Mesendoderm (in vitro differentiated cells): Measurements from ENCODE around the gene COPS8.

Experiments
- DNase-seq: peaks from one replicate; pipeline ENCODE4 v3.0.0; 2013
- H2AK5ac ChIP-seq: 2 replicates; pipeline ENCODE4 v1.6.1; 2013; ENCODE audit warnings: low read length, inconsistent platforms
- H2BK120ac ChIP-seq: 2 replicates; pipeline ENCODE4 v1.6.1; 2013; ENCODE audit warnings: low read depth, mild to moderate bottlenecking, low read length, moderate library complexity, mixed read lengths
- H2BK15ac ChIP-seq: replicated peaks from 2 replicates; pipeline ENCODE4 v1.6.1; 2013; ENCODE audit warnings: low read depth, mild to moderate bottlenecking, moderate library complexity
- H2BK5ac ChIP-seq: 2 replicates; pipeline ENCODE4 v1.6.1; 2013; ENCODE audit warnings: low read length, inconsistent platforms
- H3K18ac ChIP-seq: 2 replicates; pipeline ENCODE4 v1.6.1; 2013; ENCODE audit warnings: mild to moderate bottlenecking, low read length, mixed read lengths
- H3K23ac ChIP-seq: one replicate; pipeline ENCODE4 v1.6.1; 2013; ENCODE audit warnings: low read length
- H3K27ac ChIP-seq: 2 replicates; pipeline ENCODE4 v1.5.1; 2013; ENCODE audit warnings: low read depth, mild to moderate bottlenecking, inconsistent platforms, low read length, moderate library complexity
- H3K27me3 ChIP-seq: 2 replicates; pipeline ENCODE4 v1.6.1; 2013; ENCODE audit warnings: low read length, control low read depth, mild to moderate bottlenecking, inconsistent platforms; ENCODE audit not compliant: insufficient read depth, poor library complexity
- H3K36me3 ChIP-seq: 2 replicates; pipeline ENCODE4 v1.6.1; 2013; ENCODE audit warnings: low read length, inconsistent platforms; ENCODE audit not compliant: control insufficient read depth, insufficient read depth
- H3K4ac ChIP-seq: one replicate; pipeline ENCODE4 v1.6.1; 2013; ENCODE audit warnings: low read depth, mild to moderate bottlenecking, low read length, moderate library complexity
- H3K4me1 ChIP-seq: 2 replicates; pipeline ENCODE4 v1.6.1; 2013; ENCODE audit warnings: low read depth, low read length, inconsistent platforms; ENCODE audit not compliant: control insufficient read depth
- H3K4me2 ChIP-seq: 2 replicates; pipeline ENCODE4 v1.6.1; 2013; ENCODE audit warnings: low read length
- H3K4me3 ChIP-seq: 2 replicates; pipeline ENCODE4 v1.5.1; 2013; ENCODE audit warnings: mild to moderate bottlenecking, low read length
- H3K56ac ChIP-seq: one replicate; pipeline ENCODE4 v1.6.1; 2013; ENCODE audit warnings: low read length
- H3K79me1 ChIP-seq: 2 replicates; pipeline ENCODE4 v1.6.1; 2013; ENCODE audit warnings: low read length, inconsistent platforms
- H3K79me2 ChIP-seq: 2 replicates; pipeline ENCODE4 v1.6.1; 2013; ENCODE audit warnings: mild to moderate bottlenecking, low read length; ENCODE audit not compliant: control insufficient read depth, insufficient read depth
- H3K9ac ChIP-seq: 2 replicates; pipeline ENCODE4 v1.6.1; 2013; ENCODE audit warnings: low read length, inconsistent platforms
- H4K5ac ChIP-seq: one replicate; pipeline ENCODE4 v1.6.1; 2013; ENCODE audit warnings: low read length
- H4K8ac ChIP-seq: one replicate; pipeline ENCODE4 v1.6.1; 2013; ENCODE audit warnings: low read depth, mild to moderate bottlenecking, control low read depth, low read length, moderate library complexity
- WGBS: extraction: QIAGEN DNeasy Blood & Tissue Kit; methylation state at CpG from one replicate; pipeline ENCODE4 v1.1.7; 2013; ENCODE audit warnings: low lambda C conversion rate, missing lambda C conversion rate; ENCODE audit not compliant: insufficient coverage; ENCODE audit errors: extremely low coverage; 5-methylcytosine and 5-hydroxymethylcytosine counted together

COPS8 gene

GRCh38 chr2:237075749-237076599 lies 9.7 kb upstream of the COPS8 start:
- Histone ChIP-seq H3K27me3 (no peaks in the 10 kb centered on the region), H3K36me3 (no peaks in the 10 kb centered on the region), H3K4me3 (no peak overlapping the region), H3K4me1 (peaks cover 1% of the 10 kb centered on the region), H2BK120ac (no peak overlapping the region), H2AK5ac (no peak overlapping the region), H2BK5ac (no peak overlapping the region), H3K79me1 (no peaks in the 10 kb centered on the region), H4K5ac (no peak overlapping the region), H3K27ac (no peak overlapping the region), H3K56ac (no peak overlapping the region), H3K4ac (no peak overlapping the region), H3K79me2 (no peaks in the 10 kb centered on the region), H3K9ac (no peak overlapping the region), H3K18ac (no peak overlapping the region), H2BK15ac (no peak overlapping the region), H3K23ac (peak overlapping the region; percentile 66), H3K4me2 (no peak overlapping the region), H4K8ac (no peak overlapping the region)
- WGBS, result no CpG with 5 or more reads among the region's 9 CpGs
- no peak for DNase-seq

DNA sequence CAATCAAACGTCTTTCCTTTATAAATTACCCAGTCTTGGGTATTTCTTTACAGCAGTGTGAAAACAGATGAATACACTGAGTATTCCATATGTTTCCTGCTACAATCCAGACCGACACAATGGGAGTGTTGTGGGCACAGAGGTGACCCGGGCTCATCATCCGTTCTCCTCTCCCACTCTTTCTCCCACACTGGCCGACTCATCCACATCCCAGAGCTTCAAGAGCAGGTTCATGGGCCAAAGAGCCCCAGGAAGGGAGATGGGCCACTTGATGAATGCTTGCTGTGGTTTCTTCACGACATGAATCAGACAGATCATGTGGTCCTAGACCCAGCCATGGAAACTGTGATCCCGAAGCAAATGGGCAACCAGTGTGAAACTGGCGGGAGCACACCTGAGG lies 4.1 kb upstream of the COPS8 start:
- H4K8ac ChIP-seq, result no peak overlapping the region
- no peaks in the 10 kb centered on the region for H3K79me1 ChIP-seq
- H3K27ac ChIP-seq, result no peak overlapping the region
- no peak overlapping the region for H3K56ac ChIP-seq
- H3K36me3 ChIP-seq, result no peaks in the 10 kb centered on the region
- H3K79me2 ChIP-seq, result peaks cover 8% of the 10 kb centered on the region
- DNase-seq, result no peak
- no peak overlapping the region for H4K5ac ChIP-seq
- H3K18ac ChIP-seq, result no peak overlapping the region
- H2AK5ac ChIP-seq, result no peak overlapping the region
- peaks cover 1% of the 10 kb centered on the region for H3K4me1 ChIP-seq
- H3K4me3 ChIP-seq, result no peak overlapping the region
- H2BK5ac ChIP-seq, result no peak overlapping the region
- H3K27me3 ChIP-seq, result no peaks in the 10 kb centered on the region
- no peak overlapping the region for H2BK120ac ChIP-seq
- no peak overlapping the region for H3K4me2 ChIP-seq
- no peak overlapping the region for H3K23ac ChIP-seq
- no peak overlapping the region for H3K4ac ChIP-seq
- whole genome bisulfite sequencing, result no CpG with 5 or more reads among the region's 8 CpGs
- no peak overlapping the region for H3K9ac ChIP-seq
- H2BK15ac ChIP-seq, result no peak overlapping the region

DNA sequence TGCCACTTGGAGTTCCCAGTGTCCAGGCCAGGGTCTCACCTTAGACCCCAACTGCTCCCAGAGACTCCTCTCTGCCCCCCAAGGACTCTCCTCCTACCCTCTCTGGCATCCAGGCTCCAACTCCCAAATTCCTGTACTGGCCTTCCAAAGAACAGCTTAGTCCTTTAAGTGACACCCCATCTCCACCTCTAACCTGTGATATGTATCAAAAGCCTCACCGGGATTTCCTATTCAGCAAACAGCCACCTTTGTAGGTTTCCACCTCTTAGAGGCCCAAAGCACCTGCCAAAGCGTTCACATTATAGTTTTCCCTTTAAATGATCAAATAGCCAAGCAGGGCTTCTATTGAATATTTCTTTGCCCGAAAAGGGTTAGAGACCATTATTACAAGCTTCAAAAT lies 2.7 kb upstream of the COPS8 start:
- H3K27me3 ChIP-seq, result no peaks in the 10 kb centered on the region
- H2BK5ac ChIP-seq, result no peak overlapping the region
- H3K4me2 ChIP-seq, result no peak overlapping the region
- H3K36me3 ChIP-seq, result no peaks in the 10 kb centered on the region
- no peak overlapping the region for H3K27ac ChIP-seq
- no peak overlapping the region for H3K9ac ChIP-seq
- no peak overlapping the region for H3K56ac ChIP-seq
- no peak overlapping the region for H2BK15ac ChIP-seq
- no peak overlapping the region for H3K18ac ChIP-seq
- H3K4ac ChIP-seq, result no peak overlapping the region
- H3K23ac ChIP-seq, result no peak overlapping the region
- H3K79me1 ChIP-seq, result peaks cover 3% of the 10 kb centered on the region
- H3K4me1 ChIP-seq, result no peaks in the 10 kb centered on the region
- DNase-seq, result no peak
- no peak overlapping the region for H2BK120ac ChIP-seq
- no peak overlapping the region for H4K5ac ChIP-seq
- H2AK5ac ChIP-seq, result no peak overlapping the region
- H3K79me2 ChIP-seq, result peaks cover 11% of the 10 kb centered on the region
- H3K4me3 ChIP-seq, result no peak overlapping the region
- H4K8ac ChIP-seq, result no peak overlapping the region
- WGBS, result no CpG with 5 or more reads among the region's 3 CpGs

DNA sequence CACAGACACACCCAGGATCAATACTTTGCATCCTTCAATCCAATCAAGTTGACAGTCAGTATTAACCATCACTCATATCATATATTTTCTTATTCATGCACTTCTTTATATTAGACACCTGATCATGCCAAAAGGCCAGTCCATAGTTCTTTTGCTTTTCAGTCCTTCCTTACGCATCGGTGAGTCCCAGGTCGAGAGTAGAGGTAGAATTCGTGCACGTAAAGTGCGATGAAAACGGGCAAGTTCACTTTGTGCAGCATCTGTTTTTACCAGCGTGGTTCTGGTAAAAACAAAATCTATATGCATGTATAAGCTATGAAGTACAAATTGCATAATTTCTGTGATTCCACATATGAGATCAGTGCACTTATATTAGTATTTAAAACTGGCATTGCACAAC lies 1.2 kb upstream of the COPS8 start:
- H3K9ac ChIP-seq, result no peak overlapping the region
- H3K4me1 ChIP-seq, result no peaks in the 10 kb centered on the region
- H3K18ac ChIP-seq, result no peak overlapping the region
- no peaks in the 10 kb centered on the region for H3K27me3 ChIP-seq
- H4K5ac ChIP-seq, result no peak overlapping the region
- H2BK15ac ChIP-seq, result no peak overlapping the region
- peaks cover 3% of the 10 kb centered on the region for H3K79me1 ChIP-seq
- no peak overlapping the region for H2AK5ac ChIP-seq
- no peaks in the 10 kb centered on the region for H3K36me3 ChIP-seq
- no peak overlapping the region for H3K56ac ChIP-seq
- no peak overlapping the region for H2BK5ac ChIP-seq
- H2BK120ac ChIP-seq, result no peak overlapping the region
- H3K79me2 ChIP-seq, result peaks cover 11% of the 10 kb centered on the region
- H4K8ac ChIP-seq, result no peak overlapping the region
- H3K27ac ChIP-seq, result no peak overlapping the region
- H3K4me2 ChIP-seq, result no peak overlapping the region
- H3K4ac ChIP-seq, result no peak overlapping the region
- no peak for DNase-seq
- H3K4me3 ChIP-seq, result no peak overlapping the region
- H3K23ac ChIP-seq, result no peak overlapping the region
- no CpG with 5 or more reads among the region's 8 CpGs for WGBS

DNA sequence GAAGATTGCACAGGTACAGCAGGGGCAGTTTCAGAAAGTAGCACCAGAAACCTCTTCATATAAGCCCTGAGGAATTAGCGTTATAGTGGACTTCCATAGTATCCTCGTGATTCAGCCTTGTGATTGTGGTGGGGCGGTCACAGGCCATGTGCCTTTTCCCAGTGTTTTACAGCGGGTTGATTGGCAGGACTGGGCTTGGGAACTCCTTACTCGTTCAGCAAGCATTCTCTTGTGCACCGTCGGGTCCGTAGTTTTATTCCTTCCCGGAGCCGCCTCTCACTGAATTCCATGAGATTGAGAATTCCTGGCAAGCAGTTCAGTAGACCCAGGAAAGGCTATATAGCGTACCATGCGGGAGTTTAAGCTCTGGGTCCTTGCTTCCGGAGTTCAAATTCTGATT lies 5.2 kb downstream of the COPS8 start:
- Histone ChIP-seq H3K9ac (no peak overlapping the region), H3K27me3 (no peaks in the 10 kb centered on the region), H3K36me3 (no peaks in the 10 kb centered on the region), H4K8ac (no peak overlapping the region), H4K5ac (no peak overlapping the region), H3K18ac (no peak overlapping the region), H2BK5ac (no peak overlapping the region), H3K4me1 (no peaks in the 10 kb centered on the region), H3K79me2 (peaks cover 10% of the 10 kb centered on the region), H3K4me3 (no peak overlapping the region), H2AK5ac (no peak overlapping the region), H3K23ac (no peak overlapping the region), H3K4ac (no peak overlapping the region), H3K79me1 (peaks cover 11% of the 10 kb centered on the region), H3K4me2 (no peak overlapping the region), H2BK15ac (no peak overlapping the region), H2BK120ac (no peak overlapping the region), H3K27ac (no peak overlapping the region), H3K56ac (no peak overlapping the region)
- WGBS, result no CpG with 5 or more reads among the region's 13 CpGs
- DNase-seq, result no peak
